Occipital lobe (tissue), 2 donors: Measurements from ENCODE around the gene SPARC. TPM values are rescaled to one million over a fixed set of nuclear protein-coding genes. Genes with fewer than 3 reads are reported as not detected.
"Not testable (repeated sequence)": the region's sequence is repeated elsewhere in the genome, so short reads cannot be mapped to it uniquely, and the experiment has no call there.

Experiments
- DNase-seq: peaks from one replicate; lab custom pipeline; 2025; lab: John Stamatoyannopoulos, UW
- total RNA-seq: library from RNA; depleted of rRNA; stranded (reverse); fragments of >200 nt; gene quantifications from one replicate; pipeline ENCODE4 v1.2.3, GENCODE V29; 2014

Gene SPARC, protein sequence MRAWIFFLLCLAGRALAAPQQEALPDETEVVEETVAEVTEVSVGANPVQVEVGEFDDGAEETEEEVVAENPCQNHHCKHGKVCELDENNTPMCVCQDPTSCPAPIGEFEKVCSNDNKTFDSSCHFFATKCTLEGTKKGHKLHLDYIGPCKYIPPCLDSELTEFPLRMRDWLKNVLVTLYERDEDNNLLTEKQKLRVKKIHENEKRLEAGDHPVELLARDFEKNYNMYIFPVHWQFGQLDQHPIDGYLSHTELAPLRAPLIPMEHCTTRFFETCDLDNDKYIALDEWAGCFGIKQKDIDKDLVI
- 90.8 TPM for total RNA-seq

DNA sequence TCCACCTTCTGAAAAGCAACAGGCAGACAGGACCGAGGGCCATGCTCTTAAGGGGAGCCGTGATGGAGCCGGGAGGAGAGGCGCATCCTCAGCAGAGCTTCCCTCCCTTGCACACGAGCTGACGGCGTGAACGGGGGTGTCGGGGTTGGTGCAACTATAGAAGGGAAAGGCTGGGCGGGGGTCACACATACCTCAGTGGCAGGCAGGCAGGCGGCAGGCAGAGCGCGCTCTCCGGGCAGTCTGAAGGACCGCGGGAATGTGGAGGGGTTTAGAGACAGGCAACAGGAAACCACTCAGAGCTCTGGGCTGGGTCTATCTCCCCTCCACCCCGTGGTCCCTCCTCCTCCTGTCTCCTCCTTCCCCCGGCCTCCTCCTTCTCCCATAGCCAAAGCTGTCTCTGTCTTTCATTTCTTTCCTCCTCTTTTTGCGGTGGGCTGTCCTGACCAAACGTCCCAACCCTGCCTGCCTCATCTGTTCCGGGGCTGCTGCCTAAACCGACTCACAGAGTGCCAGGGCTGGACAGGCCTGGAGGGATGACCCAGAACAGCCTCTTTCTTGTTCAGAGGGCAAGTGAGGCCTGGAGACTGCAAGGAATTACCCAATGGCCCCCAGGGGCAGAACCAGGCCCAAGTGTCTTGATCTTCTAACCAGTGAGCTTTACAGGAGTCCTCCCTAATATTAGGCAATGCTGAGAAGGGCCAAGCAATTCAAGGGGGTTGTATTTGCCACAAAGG lies at the start of gene SPARC:
Gene SPARC (minus strand): TSS at position 242 of the 734 bp plus-strand sequence. CDS start 10,727 bp downstream, outside the sequence.
- peak; percentile 14 for DNase-seq

GRCh38 chr5:151735646-151736045 lies 48.9 kb upstream of the SPARC start:
- DNase-seq: no peak

DNA sequence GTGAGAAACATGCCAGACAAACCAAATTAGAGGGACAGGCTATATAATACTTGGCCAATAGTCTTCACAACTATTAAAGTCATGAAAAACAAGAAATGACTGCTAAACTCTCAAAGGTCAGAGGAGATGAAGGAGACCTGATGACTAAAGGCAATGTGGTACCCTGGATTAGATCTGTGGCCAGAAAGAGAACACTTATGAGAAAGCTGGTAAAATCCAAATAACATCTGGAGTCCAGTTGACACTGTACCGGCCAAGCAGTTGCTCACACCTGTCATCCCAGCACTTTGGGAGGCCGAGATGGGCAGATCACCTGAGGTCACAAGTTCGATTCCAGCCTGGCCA lies 47.3 kb upstream of the SPARC start:
- no peak for DNase-seq

GRCh38 chr5:151733358-151734063 lies 46.8 kb upstream of the SPARC start:
- DNase-seq: no peak

DNA sequence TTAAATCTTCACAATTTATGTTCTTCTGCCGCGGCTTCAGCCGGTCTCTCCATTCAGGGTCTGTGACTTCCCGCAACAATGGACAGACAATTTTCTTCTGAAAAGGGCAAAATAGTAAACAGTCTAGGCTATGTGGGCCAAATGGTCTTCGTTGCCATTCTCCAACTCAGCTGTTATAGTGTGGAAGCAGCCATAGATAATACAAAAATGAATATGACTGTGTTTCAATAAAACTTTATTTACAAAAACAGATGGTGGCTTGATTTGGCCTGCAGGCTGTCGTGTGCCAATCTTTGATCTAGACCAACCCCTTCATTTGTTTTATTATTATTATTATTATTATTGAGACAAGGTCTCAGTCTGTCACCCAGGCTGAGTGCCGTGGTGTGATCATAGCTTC lies 43.7 kb upstream of the SPARC start:
- DNase-seq: no peak

GRCh38 chr5:151729597-151729996 lies 42.9 kb upstream of the SPARC start:
- DNase-seq: not testable (repeated sequence)

DNA sequence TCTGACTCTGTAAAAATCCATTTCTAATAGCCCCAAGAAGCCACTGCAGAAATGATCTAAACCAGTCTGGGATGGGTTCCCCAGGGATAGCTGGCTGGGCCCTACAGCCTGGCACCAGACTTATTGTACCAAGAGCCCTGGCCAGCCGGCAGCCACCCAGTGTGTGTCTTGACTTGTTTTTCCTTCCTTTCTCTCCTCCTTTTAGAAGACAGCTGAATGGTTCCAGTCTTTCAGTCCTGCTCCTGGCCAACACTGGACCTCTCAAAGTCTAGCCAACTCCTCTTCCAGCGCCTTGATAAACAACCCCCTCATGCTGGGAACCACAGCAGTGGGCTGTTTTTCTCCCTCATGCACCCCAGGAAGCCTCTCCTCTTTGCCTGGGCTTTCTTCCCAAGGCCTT lies 37.6 kb upstream of the SPARC start:
- no peak for DNase-seq

DNA sequence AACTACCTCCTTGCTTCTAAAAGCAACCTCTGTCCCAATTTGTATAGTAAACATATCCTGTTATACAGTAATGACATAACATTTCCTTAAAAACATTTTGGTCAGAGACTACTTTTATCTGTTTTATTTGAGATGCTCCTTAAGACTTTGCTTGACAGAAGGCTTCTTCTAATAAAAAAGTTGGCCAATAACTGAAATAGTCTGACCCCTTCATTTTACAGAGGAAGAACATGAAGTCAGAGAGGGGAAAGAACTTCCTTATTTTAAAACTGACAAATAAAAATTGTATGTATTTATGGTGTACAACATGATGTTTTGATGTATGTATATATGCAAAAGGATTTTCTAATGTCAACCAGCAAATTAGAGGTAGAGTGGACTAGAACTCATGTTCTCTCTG lies 35.8 kb upstream of the SPARC start:
- no peak for DNase-seq

GRCh38 chr5:151721812-151722391 lies 35.2 kb upstream of the SPARC start:
- DNase-seq: no peak

GRCh38 chr5:151721087-151721646 lies 34.5 kb upstream of the SPARC start:
- no peak for DNase-seq

DNA sequence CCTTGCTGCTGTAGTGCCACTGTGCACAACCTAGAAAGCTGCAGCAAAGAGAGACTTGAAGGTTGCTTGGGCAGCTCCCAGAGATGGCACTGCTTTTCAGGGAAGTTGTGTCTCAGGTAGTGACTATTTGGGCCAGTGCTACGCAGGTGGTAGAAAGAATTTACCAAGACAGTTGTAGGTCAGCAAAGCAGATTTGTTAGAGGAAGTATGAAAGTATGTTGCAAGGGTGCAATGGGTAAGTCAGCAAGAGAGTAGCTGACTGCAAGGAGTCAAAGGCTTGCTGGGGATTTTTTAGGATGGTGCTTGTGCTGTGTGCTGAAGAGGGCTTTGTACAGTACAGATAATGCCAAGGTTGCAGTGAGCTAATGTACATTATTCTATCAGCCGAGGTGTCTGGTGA lies 33.5 kb upstream of the SPARC start:
- no peak for DNase-seq

DNA sequence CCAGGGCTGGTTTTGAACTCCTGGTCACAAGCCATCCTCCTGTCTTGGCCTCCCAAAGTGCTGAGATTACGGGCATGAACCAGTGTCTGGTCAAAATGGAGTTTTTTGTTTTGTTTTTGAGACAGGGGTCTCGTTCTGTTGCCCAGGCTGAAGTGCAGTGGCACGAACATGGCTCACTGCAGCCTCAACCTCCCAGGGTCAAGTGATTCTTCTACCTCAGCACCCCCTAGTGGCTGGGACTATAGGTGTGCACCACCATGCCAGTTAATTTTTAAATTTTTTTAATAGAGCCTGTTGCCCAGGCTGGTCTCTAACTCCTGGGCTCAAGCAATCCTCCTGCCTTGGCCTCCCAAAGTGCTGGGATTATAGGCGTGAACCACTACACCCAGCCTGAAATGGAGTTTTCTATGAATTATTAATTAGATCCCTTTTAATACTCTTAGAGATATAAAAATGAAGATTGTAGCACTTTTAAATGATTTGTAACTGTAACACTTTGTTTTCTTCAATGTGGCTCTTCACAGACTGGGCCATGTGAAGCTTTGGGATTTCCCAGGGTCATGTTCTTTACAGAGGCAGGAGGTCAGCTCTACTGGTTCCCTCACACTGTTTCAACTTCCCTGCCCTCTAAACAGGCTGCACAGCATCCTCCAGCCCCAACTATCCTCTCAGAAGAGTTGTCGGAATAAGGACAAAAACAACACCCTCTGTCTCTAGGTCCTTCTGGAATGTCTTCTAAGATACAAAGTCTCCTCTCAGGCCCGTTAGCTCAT lies 32.7 kb upstream of the SPARC start:
- DNase-seq: no peak

DNA sequence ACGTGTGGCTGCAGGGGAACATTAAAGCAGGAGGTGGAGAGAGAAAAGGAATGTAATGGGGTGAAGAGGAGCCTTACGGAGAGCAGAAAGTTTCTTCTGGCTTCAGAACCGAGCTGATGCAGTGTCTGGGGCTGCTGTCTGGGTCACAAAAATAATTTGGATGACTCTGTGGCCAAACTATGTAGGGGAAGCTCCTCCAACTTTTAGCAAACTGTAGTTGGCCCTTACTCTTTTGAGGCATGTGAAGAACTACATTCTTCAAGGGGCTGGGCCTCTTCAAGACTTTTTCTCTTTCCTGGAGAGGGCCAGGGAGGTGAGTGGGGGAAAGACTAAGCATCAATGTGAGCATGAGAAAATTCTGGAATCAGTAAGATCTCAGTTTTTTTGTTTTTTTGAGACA lies 31.9 kb upstream of the SPARC start:
- DNase-seq: no peak

DNA sequence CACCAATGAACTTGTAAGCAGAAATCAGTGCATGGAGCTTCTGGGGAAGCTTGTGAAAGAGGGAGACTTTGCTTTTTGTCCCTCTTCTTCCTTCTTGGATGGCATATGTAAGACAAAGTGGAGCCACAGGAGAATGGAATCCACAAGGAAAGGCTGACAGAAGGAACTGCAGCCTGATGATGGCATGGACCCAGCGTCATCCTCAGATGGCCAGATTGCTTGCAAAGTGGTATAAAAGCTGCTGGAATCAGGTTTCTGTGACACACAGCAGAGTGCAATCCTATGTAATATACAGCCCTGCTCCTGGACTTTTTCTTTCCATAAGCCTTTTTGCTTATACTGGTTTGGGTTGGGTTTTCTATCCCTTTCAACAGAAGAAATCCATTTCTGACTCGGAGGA lies 31.4 kb upstream of the SPARC start:
- no peak for DNase-seq

GRCh38 chr5:151717416-151717815 lies 30.7 kb upstream of the SPARC start:
- DNase-seq: no peak

- DNase-seq: no peak
Observed at GRCh38 chr5:151709109-151709735, 22.5 kb upstream of the SPARC start.

GRCh38 chr5:151708126-151708525 lies 21.4 kb upstream of the SPARC start:
- no peak for DNase-seq

DNA sequence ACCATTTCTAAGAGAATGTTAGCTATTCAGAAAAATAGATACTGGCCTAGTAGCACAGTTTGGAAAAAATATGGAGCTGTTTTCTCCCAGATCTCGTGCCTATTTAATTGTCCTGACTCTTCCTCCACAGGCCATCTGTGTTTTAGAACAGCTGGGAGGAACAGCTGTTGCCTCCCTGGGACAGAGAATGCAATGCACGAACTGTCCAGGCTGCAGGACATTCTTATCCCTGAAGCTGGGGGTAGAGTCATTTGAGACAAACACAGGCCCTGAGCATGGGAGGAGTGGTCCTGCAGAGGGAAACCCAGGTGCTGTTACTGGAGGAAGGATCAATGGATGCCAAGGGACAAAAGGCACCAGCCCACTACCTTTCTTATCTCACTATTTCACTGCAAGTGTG lies 20.9 kb upstream of the SPARC start:
- no peak for DNase-seq

- no peak for DNase-seq
Observed at GRCh38 chr5:151706906-151707305, 20.2 kb upstream of the SPARC start.

GRCh38 chr5:151703780-151704179 lies 17.1 kb upstream of the SPARC start:
- no peak for DNase-seq

DNA sequence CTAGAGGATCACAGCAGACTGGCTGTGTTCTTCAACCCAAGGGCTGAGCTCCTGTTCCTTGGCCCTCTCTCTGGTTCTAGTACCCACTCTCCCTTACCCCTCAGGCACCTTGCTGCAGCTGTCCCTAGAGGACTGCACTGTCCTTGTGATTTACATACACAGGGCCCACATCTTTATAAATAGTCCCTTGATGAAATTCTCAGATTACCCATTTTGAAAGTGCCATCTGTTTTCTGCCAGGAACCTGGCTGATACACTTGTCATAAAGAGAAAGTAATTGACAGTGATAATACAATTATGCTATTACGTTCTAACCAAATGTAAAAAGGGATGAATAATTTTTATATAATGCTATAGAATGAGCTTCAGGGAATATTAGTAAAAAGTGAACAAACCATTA lies 16.5 kb upstream of the SPARC start:
- DNase-seq: no peak
